ENCODE measurements around the gene LDLRAD1.
A peak's percentile ranks its signal among the peaks of the same experiment; 100 is the strongest.
"Not testable (repeated sequence)": the region's sequence is repeated elsewhere in the genome, so short reads cannot be mapped to it uniquely, and the experiment has no call there.

The LDLRAD1 gene

DNA sequence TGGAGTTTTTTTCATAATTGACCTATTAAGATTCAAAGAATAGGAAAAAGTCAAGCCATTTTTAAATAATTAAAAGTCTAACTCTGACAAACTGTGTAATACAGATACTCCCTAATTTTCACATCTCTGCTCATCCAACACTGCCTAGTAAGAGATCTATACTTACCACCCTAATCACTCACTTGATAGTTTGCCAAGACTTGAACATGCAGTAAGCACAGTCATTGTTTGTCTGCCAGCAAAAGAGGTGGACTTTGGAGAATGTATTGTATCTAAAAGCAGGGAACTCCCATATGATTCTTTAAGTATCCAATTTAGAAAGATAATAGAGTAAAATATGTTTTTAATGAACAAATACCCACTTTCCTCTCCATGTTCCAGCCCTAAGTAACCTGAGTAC, 19.5 kb upstream of the LDLRAD1 start:
- no peak for FAIRE-seq
- no peak for TF ChIP-seq POLR2A (IDR thresholded peaks at IDR 0.05; ENCODE audit: low read depth, low read length)
- DNase-seq (ENCODE audit: insufficient read length, low spot score) = no peak

DNA sequence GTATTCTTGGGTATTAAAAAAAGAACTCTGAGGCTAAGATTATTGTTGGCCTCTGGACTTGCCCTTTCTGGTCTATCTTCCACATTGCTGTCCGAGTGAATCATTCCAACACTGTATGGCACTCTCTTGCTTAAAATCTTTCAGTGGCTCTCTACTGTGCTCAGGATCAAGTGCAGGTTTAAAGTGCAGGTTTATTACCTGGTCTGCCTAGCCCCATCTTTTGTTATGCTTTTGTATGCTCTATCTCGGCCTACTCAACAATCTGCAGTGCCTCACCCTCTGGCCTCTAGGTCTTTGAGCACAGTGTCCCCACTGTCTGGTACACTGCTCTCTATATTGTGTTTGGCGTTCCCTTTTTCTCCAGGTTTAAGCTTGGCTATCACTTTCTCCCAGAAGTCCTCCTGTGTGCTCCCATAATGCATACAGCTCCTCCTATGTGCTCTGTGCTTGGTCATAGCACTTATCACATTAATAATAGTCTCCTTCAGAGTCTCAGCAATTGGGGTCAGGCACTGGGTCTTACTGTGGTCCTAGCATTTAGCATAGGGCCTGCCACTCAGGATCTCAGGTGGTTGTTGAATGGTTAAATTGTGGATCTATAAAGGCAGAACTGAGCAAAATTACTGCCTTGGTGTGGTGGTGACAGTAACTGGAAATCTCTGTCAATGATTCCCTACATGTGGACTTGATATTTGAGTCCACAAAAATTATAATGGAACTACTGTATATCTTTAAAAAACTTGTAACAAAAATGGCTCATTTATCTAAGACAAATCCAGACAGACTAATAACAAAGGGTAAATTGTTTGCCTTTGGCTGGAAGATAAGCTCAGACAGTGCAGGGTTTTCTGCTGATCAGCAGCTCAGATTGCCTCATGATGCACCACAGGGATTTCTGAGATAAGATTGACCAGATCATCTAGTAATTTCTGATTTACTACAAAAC, 10.6 kb upstream of the LDLRAD1 start:
- no peak for TF ChIP-seq POLR2A (IDR thresholded peaks at IDR 0.05; ENCODE audit: low read depth, low read length)
- FAIRE-seq (no peak), DNase-seq (ENCODE audit: insufficient read length, low spot score) (no peak)

DNA sequence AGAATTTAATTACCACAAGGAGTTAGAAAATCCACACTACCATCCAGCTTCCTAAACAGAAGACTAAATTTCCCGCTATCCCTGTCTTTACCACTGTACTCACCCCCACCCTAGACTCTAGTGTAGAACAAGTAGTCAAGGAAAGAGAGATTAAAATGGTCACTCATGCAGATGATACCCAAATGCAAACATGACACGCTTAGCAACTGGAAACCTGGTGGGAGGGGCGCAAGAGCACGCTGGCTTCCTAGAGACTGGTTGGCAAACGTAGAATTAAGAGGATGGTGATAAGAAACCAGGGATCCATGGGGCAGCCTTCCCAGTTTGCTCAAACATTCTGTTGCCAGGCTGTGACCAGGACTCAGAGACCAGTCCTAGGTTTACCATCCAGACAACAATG, 9.9 kb upstream of the LDLRAD1 start:
- FAIRE-seq = no peak
- TF ChIP-seq POLR2A (IDR thresholded peaks at IDR 0.05; ENCODE audit: low read depth, low read length) = no peak
- DNase-seq (ENCODE audit: insufficient read length, low spot score) = no peak

DNA sequence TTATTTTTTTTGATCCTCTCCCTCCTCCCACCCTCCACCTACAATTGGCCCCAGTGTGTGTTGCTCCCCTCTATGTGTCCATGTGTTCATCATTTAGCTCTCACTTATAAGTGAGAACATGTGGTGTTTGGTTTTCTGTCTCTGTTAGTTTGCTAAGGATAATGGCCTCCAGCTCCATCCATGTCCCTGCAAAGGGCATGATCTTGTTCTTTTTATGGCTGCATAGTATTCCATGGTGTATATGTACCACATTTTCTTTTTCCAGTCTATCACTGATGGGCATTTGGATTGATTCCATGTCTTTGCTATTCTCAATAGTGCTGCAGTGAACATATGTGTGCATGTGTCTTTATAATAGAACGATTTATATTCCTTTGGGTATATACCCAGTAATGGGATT, 6.8 kb upstream of the LDLRAD1 start:
- not testable (repeated sequence) for DNase-seq (ENCODE audit: insufficient read length, low spot score); FAIRE-seq

DNA sequence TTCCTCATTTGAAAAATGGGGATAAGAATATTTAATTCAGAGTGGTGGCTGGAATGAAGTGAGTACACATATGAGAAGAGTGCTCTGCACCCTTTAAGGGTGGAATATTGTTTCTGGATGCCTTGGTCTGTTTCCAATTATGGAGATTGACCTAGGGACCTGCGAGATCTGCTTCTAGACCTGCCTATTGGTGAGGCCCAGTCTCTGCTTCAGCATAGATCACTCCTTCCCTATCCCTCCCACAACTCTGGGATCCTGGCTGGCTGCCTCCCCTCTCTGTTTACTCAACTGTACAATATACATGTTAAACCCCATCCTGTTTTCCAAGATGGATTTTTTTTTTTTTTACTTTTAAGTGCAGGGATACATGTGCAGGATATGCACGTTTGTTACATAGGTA, 6.4 kb upstream of the LDLRAD1 start:
- FAIRE-seq (no peak), DNase-seq (ENCODE audit: insufficient read length, low spot score) (no peak)
- TF ChIP-seq POLR2A (IDR thresholded peaks at IDR 0.05; ENCODE audit: low read depth, low read length) = no peak

DNA sequence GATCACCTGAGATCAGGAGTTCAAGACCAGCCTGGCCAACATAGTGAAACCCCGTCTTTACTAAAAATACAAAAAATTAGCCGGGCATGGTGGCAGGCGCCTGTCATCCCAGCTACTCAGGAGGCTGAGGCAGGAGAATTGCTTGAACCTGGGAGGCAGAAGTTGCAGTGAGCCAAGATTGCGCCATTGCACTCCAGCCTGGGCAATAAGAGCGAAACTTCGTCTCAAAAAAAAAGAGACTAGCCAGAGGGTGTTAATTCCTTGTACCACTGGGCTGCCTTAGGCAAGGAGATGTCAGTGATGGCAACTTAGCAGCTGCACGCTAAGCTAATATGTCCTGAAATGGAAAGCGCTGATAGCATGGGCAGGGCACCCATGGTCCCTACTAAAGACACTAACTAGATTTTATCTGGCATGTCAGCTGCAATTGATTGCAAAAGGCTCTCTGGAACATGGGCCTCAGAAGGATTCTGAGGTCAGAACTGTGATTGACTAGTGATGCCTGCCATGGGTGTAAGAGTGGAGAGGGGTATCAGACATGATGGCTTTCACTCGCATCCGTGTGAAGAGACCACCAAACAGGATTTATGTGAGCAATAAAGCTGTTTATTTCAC, 1.7 kb upstream of the LDLRAD1 start:
- FAIRE-seq; DNase-seq (ENCODE audit: insufficient read length, low spot score): not testable (repeated sequence)

DNA sequence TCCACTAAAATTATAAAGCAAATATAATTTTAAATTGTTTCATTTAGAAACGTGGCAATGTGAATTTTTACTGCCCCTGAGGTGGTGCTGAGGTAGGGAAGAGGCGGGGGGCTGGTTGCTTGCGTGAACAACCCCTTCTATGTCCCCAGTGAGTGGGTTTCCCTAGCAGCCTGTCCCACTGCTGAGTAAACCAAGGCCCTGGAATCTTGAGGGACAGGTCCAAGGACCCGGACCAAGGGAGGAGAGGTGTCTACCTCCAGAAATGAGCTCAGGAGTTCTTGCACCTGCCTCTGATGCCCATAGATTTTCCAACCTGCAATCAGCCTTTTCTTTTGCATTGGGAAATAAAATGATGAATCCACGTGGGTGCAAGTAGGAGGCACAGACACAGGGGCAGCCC, 649 bp upstream of the LDLRAD1 start:
- TF ChIP-seq POLR2A (IDR thresholded peaks at IDR 0.05; ENCODE audit: low read depth, low read length) = no peak
- DNase-seq (ENCODE audit: insufficient read length, low spot score) = no peak
- no peak for FAIRE-seq

DNA sequence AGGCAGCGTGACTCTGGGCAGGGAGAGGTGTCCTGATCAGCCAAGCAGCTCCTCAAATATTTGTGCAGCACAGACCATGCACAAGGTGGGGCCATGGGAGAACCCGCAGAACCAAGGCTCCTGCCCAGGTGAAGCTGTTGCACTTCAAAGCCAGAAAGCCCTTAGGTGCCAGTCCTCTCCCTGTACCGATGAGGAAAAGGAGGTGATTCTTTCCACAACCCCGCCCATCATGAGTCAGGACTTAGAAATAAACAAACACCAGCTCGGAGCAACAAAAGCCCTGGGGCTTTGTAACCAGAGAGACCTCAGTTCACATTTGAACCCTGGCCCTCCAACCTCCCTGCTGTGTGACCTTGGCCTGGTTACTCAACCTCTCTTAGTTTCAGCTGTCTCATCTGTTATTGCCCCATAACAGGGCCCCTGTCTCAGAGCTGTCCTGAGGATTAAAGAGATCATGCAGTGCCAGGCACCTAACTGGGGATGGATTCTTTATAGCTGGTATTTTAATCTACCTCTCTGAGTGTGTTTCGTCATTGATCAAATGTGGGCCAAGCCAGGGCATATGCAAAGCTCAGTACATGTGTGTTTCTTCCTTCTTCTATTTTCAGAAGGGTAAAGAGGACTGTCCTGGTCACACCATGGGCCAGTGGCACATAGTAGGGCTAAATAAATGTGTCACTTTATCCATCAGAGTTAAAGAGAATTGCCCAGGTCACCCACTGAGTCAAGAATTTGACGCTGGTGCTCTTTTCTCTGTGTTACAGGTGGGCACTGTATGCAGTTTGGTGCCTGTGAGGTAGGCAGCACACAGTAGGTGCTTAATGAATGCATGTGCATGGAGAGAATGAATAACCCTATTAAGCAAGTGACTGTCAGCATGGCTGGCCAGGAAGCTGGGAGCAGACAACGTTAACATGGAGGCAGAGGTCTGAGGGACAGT, 1.4 kb downstream of the LDLRAD1 start:
- TF ChIP-seq POLR2A (IDR thresholded peaks at IDR 0.05; ENCODE audit: low read depth, low read length) = no peak
- no peak for FAIRE-seq
- peak; percentile 80 for DNase-seq (ENCODE audit: insufficient read length, low spot score)

DNA sequence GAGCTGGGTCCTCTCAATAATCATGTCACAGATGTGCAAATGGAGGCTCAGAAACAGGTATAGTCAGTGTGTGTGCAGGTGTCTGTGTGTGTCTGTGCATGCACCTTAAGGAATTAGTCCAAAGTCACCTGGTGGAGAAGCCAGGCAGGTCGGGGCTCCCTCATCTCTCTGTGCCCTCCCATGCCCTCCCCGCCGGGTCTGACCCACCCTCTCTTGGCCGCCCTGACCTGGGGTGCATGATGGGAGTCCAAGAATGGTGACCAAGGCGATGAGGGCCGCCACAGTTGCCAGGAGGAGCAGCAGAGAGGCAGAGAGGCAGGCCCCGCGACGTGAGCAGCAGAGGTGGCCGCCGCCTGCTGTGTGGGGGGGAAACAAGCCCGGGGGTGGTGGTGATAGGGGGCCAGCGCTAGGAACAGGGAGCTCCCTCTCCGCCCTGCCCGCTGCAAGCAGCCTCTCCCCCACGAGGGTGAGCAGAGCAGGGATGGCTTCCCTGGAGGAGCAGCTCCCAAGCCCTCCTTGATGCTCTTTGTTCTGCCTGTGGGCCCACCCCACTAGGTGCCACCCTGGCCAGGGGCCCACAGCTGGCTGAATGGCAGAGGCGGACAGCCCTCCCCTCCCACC, 3.9 kb downstream of the LDLRAD1 start:
- FAIRE-seq (no peak), DNase-seq (ENCODE audit: insufficient read length, low spot score) (no peak)
- no peak for TF ChIP-seq POLR2A (IDR thresholded peaks at IDR 0.05; ENCODE audit: low read depth, low read length)

DNA sequence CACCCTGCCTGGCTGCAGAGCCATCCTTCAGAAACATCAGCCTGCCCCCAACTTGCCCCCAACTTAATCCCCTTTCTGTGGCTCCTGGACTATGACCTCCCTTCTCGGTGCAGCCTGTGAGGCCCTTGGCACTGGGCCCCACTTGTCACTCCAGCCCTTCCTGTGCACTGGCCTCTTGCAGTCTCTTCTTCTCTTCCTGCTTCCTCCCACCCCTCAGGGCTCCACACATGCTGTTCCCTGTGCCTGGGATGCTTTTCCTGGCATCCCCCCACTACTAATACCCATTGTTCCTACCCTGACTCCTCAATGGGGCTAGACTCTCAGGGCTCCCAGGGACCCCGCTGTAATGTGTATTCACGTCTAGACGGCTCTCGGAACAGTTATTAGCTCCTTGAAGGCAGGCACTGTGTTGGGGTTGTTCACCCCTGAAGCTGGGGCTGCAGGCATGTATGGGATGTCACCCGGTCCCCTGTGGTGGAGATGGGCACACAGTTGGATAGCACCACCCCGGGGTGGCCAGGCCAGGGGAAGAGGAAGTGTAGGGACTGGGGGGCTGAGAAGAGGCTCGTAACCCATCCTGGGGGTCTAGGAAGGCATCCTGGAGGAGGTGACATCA, 4.5 kb downstream of the LDLRAD1 start:
- DNase-seq (ENCODE audit: insufficient read length, low spot score) (no peak), FAIRE-seq (no peak)
- TF ChIP-seq POLR2A (IDR thresholded peaks at IDR 0.05; ENCODE audit: low read depth, low read length) = no peak

DNA sequence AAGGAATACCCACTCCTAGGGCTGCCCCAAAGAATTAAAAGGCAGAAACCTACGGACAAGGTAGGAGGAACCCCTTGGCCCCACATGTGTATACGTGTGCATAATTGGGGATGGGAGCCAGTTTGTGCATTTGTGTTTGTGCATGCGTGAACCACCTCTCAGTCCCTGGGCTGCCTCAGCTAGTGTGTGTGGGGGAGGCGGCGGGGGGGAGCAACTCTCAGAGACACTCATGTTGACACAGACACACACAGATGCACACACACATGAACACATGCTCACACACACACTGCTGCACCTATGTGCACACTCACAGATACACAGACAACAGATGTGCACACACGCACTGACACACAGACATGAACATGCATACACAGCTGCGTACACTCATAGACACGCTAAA, 5.1 kb downstream of the LDLRAD1 start:
- no peak for TF ChIP-seq POLR2A (IDR thresholded peaks at IDR 0.05; ENCODE audit: low read depth, low read length)
- FAIRE-seq (no peak), DNase-seq (ENCODE audit: insufficient read length, low spot score) (no peak)

DNA sequence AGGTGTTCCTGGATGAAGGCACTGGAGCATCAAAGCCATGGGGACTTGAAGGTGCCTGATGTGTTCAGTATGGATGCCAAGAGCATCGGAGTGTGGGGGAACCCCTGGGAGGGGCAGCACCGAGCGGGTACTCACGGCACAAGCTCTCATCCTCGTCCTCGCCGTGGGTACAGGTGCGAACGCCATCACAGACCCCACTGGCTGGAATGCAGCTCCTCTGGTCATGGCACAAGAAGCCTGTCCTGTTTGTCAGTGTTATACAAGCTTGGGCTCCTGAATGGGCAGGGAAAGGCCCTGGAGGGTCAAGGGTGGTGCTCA, 6.0 kb downstream of the LDLRAD1 start:
- DNase-seq (ENCODE audit: insufficient read length, low spot score) = no peak
- TF ChIP-seq POLR2A (IDR thresholded peaks at IDR 0.05; ENCODE audit: low read depth, low read length) = no peak
- FAIRE-seq = no peak

DNA sequence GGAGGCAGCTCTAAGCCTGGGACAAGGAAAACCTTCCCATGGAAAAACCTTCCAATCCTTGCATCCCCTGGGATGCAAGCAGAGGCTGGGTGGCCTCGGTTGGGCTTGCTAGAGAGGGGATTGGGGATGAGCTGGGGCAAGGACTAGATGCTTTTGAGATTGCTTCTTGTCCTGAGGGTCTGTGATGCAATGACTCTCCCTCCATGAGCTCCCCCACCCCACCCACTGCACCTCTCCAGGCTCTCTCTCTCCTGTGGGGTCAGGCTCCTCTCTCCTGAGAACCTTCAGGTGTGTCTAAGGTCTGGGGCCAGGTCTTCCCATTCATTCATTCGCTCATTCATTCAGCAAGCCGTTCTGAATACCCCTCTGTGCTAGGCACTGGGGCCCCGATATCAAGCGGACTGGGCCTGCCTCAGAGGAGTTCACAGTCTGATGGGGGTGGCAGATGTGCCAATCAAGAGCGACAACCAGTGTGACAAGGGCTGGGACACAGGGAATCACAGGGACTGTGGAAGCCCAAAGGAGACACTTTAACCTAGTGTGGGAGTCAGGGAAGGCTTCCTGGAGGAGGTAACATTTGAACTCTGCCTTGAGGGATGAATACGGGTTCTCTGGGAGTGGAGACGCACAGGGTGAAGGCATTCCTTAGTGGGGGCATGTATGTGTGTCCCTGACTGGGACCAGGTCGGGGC, 6.5 kb downstream of the LDLRAD1 start:
- FAIRE-seq (no peak), DNase-seq (ENCODE audit: insufficient read length, low spot score) (no peak)

More for the DNA sequence above, 6.5 kb downstream of the LDLRAD1 start:
- no peak for TF ChIP-seq POLR2A (IDR thresholded peaks at IDR 0.05; ENCODE audit: low read depth, low read length)

Measured in H54 (cell line).